H9 (cell line): ENCODE results near the gene PRADC1. TPM values are rescaled to one million over a fixed set of nuclear protein-coding genes. Genes with fewer than 3 reads are reported as not detected.

ENCODE experiments used
- DNase-seq: peaks from one replicate; pipeline ENCODE4 v3.0.0-alpha.2; 2017
- H2AFZ ChIP-seq: one replicate; pipeline ENCODE4 v1.6.1; 2013; ENCODE audit warnings: mild to moderate bottlenecking, low read length, control low read depth, moderate library complexity
- H2AK5ac ChIP-seq: 2 replicates; pipeline ENCODE4 v1.6.1; 2013; ENCODE audit warnings: low read length, control low read depth, mixed read lengths; ENCODE audit not compliant: insufficient read length
- H2BK120ac ChIP-seq: one replicate; pipeline ENCODE4 v1.6.1; 2013; ENCODE audit warnings: low read depth, mild to moderate bottlenecking, low read length, control low read depth, inconsistent platforms; ENCODE audit not compliant: poor library complexity, severe bottlenecking
- H2BK12ac ChIP-seq: 2 replicates; pipeline ENCODE4 v1.6.1; 2013; ENCODE audit warnings: low read length, control low read depth, mixed read lengths, low read depth; ENCODE audit not compliant: insufficient read length
- H2BK15ac ChIP-seq: 2 replicates; pipeline ENCODE4 v1.6.1; 2013; ENCODE audit warnings: low read depth, low read length, control low read depth
- H2BK20ac ChIP-seq: one replicate; pipeline ENCODE4 v1.6.1; 2013; ENCODE audit warnings: low read depth, mild to moderate bottlenecking, low read length, control low read depth, inconsistent platforms; ENCODE audit not compliant: poor library complexity, severe bottlenecking
- H2BK5ac ChIP-seq: 2 replicates; pipeline ENCODE4 v1.6.1; 2013; ENCODE audit warnings: low read length, control low read depth, mixed read lengths; ENCODE audit not compliant: insufficient read length
- H3K14ac ChIP-seq: 2 replicates; pipeline ENCODE4 v1.6.1; 2013; ENCODE audit warnings: low read length, control low read depth; ENCODE audit not compliant: insufficient read depth
- H3K18ac ChIP-seq: 2 replicates; pipeline ENCODE4 v1.6.1; 2013; ENCODE audit warnings: low read depth, mild to moderate bottlenecking, mixed read lengths, low read length, control low read depth; ENCODE audit not compliant: insufficient read length
- H3K23ac ChIP-seq: 2 replicates; pipeline ENCODE4 v1.6.1; 2013; ENCODE audit warnings: low read length, control low read depth, mixed read lengths, low read depth; ENCODE audit not compliant: insufficient read length
- H3K23me2 ChIP-seq: 2 replicates; pipeline ENCODE4 v1.6.1; 2013; ENCODE audit warnings: low read depth, mild to moderate bottlenecking, mixed read lengths, low read length, control low read depth; ENCODE audit not compliant: insufficient read length, poor library complexity, severe bottlenecking
- H3K27ac ChIP-seq: 2 replicates; pipeline ENCODE4 v1.5.1; 2013; ENCODE audit warnings: low read length, control low read depth, mixed read lengths, low read depth; ENCODE audit not compliant: insufficient read length
- H3K27me3 ChIP-seq: 2 replicates; pipeline ENCODE4 v1.6.1; 2013; ENCODE audit warnings: low read length, control low read depth, inconsistent platforms; ENCODE audit not compliant: insufficient read depth
- H3K4ac ChIP-seq: 2 replicates; pipeline ENCODE4 v1.6.1; 2013; ENCODE audit warnings: low read depth, mild to moderate bottlenecking, control low read depth, inconsistent platforms, low read length, moderate library complexity
- H3K4me1 ChIP-seq: 2 replicates; pipeline ENCODE4 v1.6.1; 2013; ENCODE audit warnings: low read length, control low read depth, inconsistent platforms; ENCODE audit not compliant: insufficient read depth
- H3K4me2 ChIP-seq: 2 replicates; pipeline ENCODE4 v1.6.1; 2013; ENCODE audit warnings: low read length, control low read depth, mixed read lengths; ENCODE audit not compliant: insufficient read length, insufficient read depth
- H3K56ac ChIP-seq: 2 replicates; pipeline ENCODE4 v1.6.1; 2013; ENCODE audit warnings: low read depth, mild to moderate bottlenecking, mixed read lengths, low read length, control low read depth; ENCODE audit not compliant: insufficient read length
- H3K79me1 ChIP-seq: 2 replicates; pipeline ENCODE4 v1.6.1; 2013; ENCODE audit warnings: low read depth, mild to moderate bottlenecking, moderate library complexity, low read length, control low read depth, inconsistent platforms; ENCODE audit not compliant: insufficient read depth, poor library complexity, severe bottlenecking
- H3K79me2 ChIP-seq: 2 replicates; pipeline ENCODE4 v1.6.1; 2013; ENCODE audit warnings: low read length, control low read depth, inconsistent platforms; ENCODE audit not compliant: insufficient read depth
- H3K9ac ChIP-seq: 2 replicates; pipeline ENCODE4 v1.6.1; 2013; ENCODE audit warnings: low read length, control low read depth, mixed read lengths; ENCODE audit not compliant: insufficient read length; ENCODE audit errors: extremely low read depth
- H3K9me3 ChIP-seq: one replicate; pipeline ENCODE4 v1.6.1; 2013; ENCODE audit warnings: low read depth, low read length, inconsistent platforms; ENCODE audit not compliant: control insufficient read depth
- H3T11ph ChIP-seq: one replicate; pipeline ENCODE4 v1.6.1; 2013; ENCODE audit warnings: mild to moderate bottlenecking, low read length, control low read depth, inconsistent platforms
- H4K20me1 ChIP-seq: one replicate; pipeline ENCODE4 v1.6.1; 2013; ENCODE audit not compliant: control insufficient read depth, insufficient read length, insufficient read depth
- H4K5ac ChIP-seq: 2 replicates; pipeline ENCODE4 v1.6.1; 2013; ENCODE audit warnings: low read depth, mild to moderate bottlenecking, mixed read lengths, low read length, control low read depth; ENCODE audit not compliant: insufficient read length
- H4K8ac ChIP-seq: replicated peaks from 2 replicates; pipeline ENCODE4 v1.6.1; 2013; ENCODE audit warnings: low read length, control low read depth, mixed read lengths, low read depth; ENCODE audit not compliant: insufficient read length
- H4K91ac ChIP-seq: 2 replicates; pipeline ENCODE4 v1.6.1; 2013; ENCODE audit warnings: low read depth, mild to moderate bottlenecking, moderate library complexity, mixed read lengths, low read length, control low read depth; ENCODE audit not compliant: insufficient read length
- H3K27ac Mint-ChIP-seq, 3 experiments: 2 replicates in 2 of 3; 3 replicates in 1 of 3; pipeline ENCODE4 v1.8.0; 2020 to 2021; ENCODE audit warnings: mixed read lengths in 3 of 3, mild to moderate bottlenecking in 1 of 3, moderate library complexity in 1 of 3
- H3K27me3 Mint-ChIP-seq: 2 replicates; pipeline ENCODE4 v1.8.0; 2021; ENCODE audit warnings: low read depth, mild to moderate bottlenecking, moderate library complexity, mixed read lengths
- H3K36me3 Mint-ChIP-seq, 3 experiments: 2 replicates in 2 of 3; 3 replicates in 1 of 3; pipeline ENCODE4 v1.8.0; 2020 to 2021; ENCODE audit warnings: low read depth in 3 of 3, mixed read lengths in 3 of 3; ENCODE audit not compliant: insufficient read depth in 1 of 3
- H3K4me1 Mint-ChIP-seq, 2 experiments: 2 replicates each; pipeline ENCODE4 v1.8.0; 2020; ENCODE audit warnings: mixed read lengths in 2 of 2
- H3K4me3 Mint-ChIP-seq, 2 experiments: 2 replicates in 1 of 2; 3 replicates in 1 of 2; pipeline ENCODE4 v1.8.0; 2020 to 2021; ENCODE audit warnings: mild to moderate bottlenecking in 2 of 2, mixed read lengths in 2 of 2, moderate library complexity in 1 of 2
- H3K9me3 Mint-ChIP-seq, 2 experiments: 2 replicates in 1 of 2; 3 replicates in 1 of 2; pipeline ENCODE4 v1.8.0; 2020; ENCODE audit warnings: mild to moderate bottlenecking in 2 of 2, mixed read lengths in 2 of 2, moderate library complexity in 1 of 2
- WGBS: extraction: QIAGEN DNeasy Blood & Tissue Kit; methylation state at CpG from one replicate; pipeline ENCODE4 v1.1.7; 2013; ENCODE audit warnings: missing lambda C conversion rate, low lambda C conversion rate, mixed read lengths; ENCODE audit not compliant: insufficient read length; ENCODE audit errors: extremely low coverage; 5-methylcytosine and 5-hydroxymethylcytosine counted together
- total RNA-seq: library from RNA; stranded (reverse); gene quantifications from 2 replicates; pipeline ENCODE4 v1.2.1, GENCODE V29; 2021
- TF ChIP-seq, protein P1 (sequence below): fragments of 200-600 bp; sonication (generic); conservative IDR thresholded peaks from 3 replicates; pipeline ENCODE4 v1.8.0; 2021; ENCODE audit warnings: antibody characterized with exemption, mild to moderate bottlenecking

Gene PRADC1
- total RNA-seq, 1 experiment from 2014 or later, result 9.6 TPM

DNA sequence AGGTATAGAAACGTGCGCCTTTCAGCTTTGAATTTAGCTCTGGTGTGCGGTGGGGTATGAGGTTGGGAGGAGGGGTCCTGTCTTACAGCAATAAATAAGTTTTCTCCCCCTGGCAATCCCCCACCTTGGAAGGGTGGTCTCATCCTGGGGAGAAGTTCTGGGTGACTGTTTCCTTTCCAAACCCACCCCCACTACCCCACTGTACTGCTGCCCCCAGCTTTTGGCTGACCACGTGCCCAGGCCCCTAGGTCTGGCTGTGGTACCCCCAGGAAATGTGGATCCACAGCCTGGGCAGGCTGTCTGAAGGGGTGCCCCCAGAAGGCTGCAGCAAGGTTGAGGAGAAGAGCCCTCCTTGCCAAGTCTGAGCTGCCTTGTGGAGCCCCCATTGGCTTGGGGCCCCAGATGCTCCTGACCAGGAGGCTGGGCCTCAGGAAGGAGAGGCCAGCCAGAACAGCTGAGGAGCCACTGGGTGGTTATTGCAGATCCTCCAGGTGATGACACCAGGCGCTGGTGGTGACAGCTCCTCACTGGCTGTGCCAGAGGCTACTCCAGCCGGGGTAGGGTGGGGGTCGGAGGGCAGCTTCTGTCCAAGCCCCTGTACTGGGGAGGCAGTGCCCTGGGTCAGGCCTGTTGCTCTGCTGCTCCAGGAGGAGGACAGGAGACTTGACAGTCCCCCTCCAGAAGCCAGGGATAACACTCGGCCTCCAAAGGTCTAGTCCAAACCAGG is 25.3 kb upstream of the PRADC1 start:
- no peaks in the 10 kb centered on the region for H4K20me1 ChIP-seq
- H3K23ac ChIP-seq, result no peak overlapping the region
- no peak overlapping the region for H3K4ac ChIP-seq
- H2BK20ac ChIP-seq, result no peak overlapping the region
- no peaks in the 10 kb centered on the region for H3K9me3 ChIP-seq
- H4K8ac ChIP-seq, result no peak overlapping the region
- H3K56ac ChIP-seq, result no peak overlapping the region
- H2BK15ac ChIP-seq, result no peak overlapping the region
- no peak overlapping the region for H2BK120ac ChIP-seq
- no peak for DNase-seq
- Mint-ChIP-seq H3K4me3 (no peak overlapping the region), H3K36me3 (peaks cover 12 to 46% (median 19%) of the 10 kb centered on the region in 3 experiments; a peak in 6 of 7 replicates), H3K27me3 (no peaks in the 10 kb centered on the region; the same call in 1 of the 2 replicates), H3K9me3 (no peaks in the 10 kb centered on the region; a peak in 1 of 5 replicates), H3K4me1 (peaks cover 17 to 18% of the 10 kb centered on the region in 2 experiments), H3K27ac (no peak overlapping the region)
- H4K5ac ChIP-seq, result no peak overlapping the region
- H3K14ac ChIP-seq, result no peak overlapping the region
- no peaks in the 10 kb centered on the region for H3K4me1 ChIP-seq
- no peak overlapping the region for H2BK12ac ChIP-seq
- H2AK5ac ChIP-seq, result no peak overlapping the region
- no peaks in the 10 kb centered on the region for H3K79me1 ChIP-seq
- H3K18ac ChIP-seq, result no peak overlapping the region
- H2AFZ ChIP-seq, result no peak overlapping the region
- H3K27me3 ChIP-seq, result no peaks in the 10 kb centered on the region
- no peak overlapping the region for H3T11ph ChIP-seq
- no peaks in the 10 kb centered on the region for H3K23me2 ChIP-seq
- no peaks in the 10 kb centered on the region for H3K79me2 ChIP-seq
- no peak overlapping the region for H3K27ac ChIP-seq
- no peak overlapping the region for H3K9ac ChIP-seq
- TF ChIP-seq, protein P1, sequence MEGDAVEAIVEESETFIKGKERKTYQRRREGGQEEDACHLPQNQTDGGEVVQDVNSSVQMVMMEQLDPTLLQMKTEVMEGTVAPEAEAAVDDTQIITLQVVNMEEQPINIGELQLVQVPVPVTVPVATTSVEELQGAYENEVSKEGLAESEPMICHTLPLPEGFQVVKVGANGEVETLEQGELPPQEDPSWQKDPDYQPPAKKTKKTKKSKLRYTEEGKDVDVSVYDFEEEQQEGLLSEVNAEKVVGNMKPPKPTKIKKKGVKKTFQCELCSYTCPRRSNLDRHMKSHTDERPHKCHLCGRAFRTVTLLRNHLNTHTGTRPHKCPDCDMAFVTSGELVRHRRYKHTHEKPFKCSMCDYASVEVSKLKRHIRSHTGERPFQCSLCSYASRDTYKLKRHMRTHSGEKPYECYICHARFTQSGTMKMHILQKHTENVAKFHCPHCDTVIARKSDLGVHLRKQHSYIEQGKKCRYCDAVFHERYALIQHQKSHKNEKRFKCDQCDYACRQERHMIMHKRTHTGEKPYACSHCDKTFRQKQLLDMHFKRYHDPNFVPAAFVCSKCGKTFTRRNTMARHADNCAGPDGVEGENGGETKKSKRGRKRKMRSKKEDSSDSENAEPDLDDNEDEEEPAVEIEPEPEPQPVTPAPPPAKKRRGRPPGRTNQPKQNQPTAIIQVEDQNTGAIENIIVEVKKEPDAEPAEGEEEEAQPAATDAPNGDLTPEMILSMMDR, result no peak
- no peak overlapping the region for H4K91ac ChIP-seq
- H2BK5ac ChIP-seq, result no peak overlapping the region
- no CpG with 5 or more reads among the region's 8 CpGs for WGBS
- no peak overlapping the region for H3K4me2 ChIP-seq
